GM21737 (cell line): ENCODE data around the gene MAPK7.
"Not testable (repeated sequence)": the region's sequence is repeated elsewhere in the genome, so short reads cannot be mapped to it uniquely, and the experiment has no call there.

Source experiments
- ATAC-seq: cut with Tn5 transposase; IDR thresholded peaks from one replicate; pipeline ENCODE4 v1.9.1; 2021; ENCODE audit warnings: mild to moderate bottlenecking, moderate library complexity; ENCODE audit not compliant: unreplicated experiment

The MAPK7 gene

GRCh38 chr17:19342611-19343255, 35.6 kb upstream of the MAPK7 start:
- no peak for ATAC-seq

- no peak for ATAC-seq
Observed at GRCh38 chr17:19343256-19343630, 35.1 kb upstream of the MAPK7 start.

GRCh38 chr17:19343671-19344151, 34.6 kb upstream of the MAPK7 start:
- no peak for ATAC-seq

DNA sequence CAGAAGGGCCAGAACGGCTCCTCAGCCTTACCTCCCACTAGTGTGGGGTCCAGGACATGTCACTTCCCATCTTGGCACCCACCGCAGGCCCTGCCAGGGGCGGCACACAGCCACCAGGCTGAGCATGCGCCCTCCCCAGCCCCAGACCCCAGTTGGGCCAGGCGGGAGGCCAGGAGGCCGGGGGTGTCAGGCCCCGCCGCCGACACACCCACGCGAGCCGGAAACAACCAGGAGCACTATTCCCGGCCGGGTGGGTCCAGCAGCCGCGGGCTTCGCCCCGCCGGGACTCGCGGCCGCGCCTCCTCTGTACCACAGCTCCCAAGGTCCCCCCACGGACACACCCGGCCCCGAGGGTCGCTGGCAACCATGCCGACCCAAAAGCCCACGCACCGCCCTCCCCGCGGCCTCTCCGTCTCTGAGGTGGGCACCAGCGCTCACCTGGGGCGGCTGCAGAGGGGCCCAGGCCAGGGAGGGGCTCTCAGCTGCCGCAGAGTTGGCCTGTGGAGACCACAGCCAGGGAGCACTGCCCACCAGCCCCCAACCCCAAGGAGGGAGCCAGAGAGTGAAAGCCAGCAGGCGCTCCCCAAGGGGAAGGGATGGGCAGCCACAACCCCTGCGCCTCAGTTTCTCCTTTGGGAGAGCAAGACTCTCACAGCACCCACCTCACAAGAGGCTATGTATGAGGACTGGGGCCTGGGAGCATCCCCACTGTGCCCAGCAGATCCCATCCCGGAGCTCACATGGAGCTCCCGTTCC, 33.8 kb upstream of the MAPK7 start:
- no peak for ATAC-seq

DNA sequence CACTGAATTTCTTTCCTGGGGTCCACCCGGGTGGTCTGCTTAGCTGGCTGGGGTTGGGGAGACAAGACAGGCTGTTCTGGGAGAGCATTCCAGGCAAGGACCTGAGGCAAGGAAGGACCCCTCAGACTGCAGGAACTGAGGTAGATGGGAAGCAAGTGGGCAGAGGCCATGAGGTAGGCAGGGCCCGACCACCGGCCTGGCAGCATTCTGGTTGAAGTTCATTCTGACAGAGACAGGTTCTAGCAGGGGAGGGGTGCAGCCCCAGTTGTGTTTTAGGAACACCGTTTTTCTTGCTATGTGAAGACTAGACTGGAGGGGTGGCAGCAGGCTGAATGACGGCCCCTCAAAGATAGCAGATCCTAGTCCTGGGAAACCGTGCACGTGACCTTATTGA, 33.2 kb upstream of the MAPK7 start:
- no peak for ATAC-seq

GRCh38 chr17:19345486-19346350, 32.6 kb upstream of the MAPK7 start:
- no peak for ATAC-seq

- ATAC-seq: no peak
Observed at GRCh38 chr17:19346351-19347255, 31.7 kb upstream of the MAPK7 start.

DNA sequence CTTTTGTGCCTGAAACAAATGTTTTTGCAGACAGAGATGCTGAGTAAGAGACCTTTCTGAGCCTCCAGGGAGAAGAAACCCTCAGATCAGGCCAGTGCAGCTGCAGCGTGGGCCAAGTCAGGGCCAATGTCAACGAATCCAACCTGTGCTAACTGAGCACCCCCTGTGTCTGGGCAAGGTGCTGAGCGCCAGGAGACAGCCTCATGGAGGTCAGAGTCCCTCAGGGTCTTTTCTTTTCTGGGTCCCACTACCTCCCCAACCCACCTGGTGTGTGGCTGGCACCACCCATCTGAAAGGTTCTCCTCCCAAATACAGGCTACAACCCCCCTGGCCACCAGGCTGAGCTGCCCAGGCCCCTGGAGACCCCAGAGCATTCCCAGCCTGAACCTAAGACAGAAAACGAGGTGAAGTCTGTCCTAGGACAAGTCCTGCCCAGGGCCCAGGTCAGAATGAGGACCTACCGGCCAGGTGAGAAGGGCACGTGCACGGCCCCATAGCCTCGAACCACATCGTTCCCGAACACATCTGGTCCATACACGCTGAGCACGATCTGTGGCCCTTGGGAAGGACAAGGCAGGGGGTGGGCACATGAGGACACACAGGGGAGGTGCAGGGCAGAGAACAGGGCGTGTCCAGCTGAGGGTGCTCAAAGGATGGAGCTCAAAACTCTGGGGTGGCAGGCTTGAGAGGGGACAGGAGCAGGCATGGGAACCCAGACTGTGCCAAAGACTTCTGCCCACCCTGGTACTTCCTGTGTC, 30.8 kb upstream of the MAPK7 start:
- no peak for ATAC-seq

GRCh38 chr17:19348081-19348650, 30.1 kb upstream of the MAPK7 start:
- ATAC-seq: no peak

DNA sequence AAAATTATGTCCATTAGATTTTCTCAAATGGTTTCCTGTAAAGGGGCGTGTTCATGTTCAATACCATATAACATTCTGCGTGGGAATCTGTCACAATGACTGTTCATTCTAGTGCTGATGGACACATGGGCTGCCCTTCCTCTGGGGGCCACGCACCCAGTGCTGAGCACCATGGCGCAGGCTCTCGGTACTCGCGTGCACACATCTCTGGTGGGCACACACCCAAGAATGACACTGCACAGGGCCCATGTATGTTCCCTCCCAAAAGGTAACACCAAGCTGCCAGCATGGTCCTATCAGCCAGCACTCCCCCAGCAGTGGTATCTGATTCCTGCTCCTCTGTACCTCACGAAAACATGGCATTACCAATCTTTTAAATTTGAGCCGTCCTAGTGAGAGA, 29.5 kb upstream of the MAPK7 start:
- ATAC-seq: no peak

GRCh38 chr17:19353401-19353800, 24.9 kb upstream of the MAPK7 start:
- not testable (repeated sequence) for ATAC-seq

- no peak for ATAC-seq
Observed at GRCh38 chr17:19354748-19355147, 23.6 kb upstream of the MAPK7 start.

DNA sequence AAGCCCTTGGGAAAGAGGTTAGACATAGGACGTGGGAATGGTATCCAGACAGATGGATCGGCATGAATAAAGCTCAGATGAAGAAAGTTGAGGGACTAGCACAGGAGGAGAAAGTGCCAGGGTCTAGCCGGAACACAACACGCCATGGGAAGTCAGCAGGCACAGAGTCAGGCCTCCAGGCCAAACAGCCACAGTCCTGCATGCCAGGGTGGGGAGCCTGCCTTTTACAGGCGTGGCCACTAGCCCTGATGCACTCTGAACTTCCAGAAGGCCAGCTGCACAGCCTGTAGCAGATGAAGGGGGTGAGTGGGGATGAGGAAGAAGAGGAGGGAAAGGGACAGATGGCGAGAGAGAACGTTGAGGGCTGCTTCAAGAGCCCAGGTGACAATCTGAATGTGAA, 20.9 kb upstream of the MAPK7 start:
- ATAC-seq: no peak

DNA sequence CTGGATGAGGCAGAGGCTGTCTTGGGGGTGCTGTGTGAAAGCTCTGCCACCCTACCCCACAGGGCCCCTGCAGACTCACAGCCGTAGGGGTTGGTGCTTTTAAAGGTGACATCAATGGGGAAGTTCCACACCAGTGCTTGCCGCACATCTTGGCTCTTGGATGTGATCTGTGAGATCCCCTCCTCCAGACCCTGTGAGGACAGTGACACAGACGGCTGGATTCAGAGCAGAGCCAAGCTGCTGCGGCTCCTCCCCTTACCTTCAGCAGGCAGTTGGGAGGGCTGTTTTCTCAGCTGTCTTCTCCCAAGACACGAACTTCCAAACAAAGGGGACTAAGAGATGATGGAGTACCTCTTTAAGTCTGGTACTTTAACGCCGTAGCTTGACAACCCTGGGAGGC, 20.5 kb upstream of the MAPK7 start:
- ATAC-seq: no peak

DNA sequence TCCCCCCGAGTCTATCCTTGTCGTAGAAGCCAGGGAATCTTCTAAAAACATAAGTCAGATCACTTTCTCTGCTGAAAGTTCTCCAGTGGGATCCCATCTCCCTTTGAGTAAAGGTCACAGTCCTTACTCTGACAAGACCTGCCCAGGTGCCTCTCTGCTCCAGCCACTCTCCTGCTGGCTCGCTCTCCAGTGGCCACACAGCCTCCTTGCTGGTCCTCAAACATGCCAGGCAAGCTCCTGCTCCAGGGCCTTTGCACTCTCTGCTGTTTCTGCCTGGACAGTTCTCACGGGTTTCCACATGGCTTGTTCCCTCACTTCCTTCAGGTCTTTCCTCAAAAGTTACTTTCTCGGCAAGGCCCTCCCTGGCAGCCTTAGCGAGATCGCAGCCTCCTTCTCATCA, 19.1 kb upstream of the MAPK7 start:
- ATAC-seq: no peak

DNA sequence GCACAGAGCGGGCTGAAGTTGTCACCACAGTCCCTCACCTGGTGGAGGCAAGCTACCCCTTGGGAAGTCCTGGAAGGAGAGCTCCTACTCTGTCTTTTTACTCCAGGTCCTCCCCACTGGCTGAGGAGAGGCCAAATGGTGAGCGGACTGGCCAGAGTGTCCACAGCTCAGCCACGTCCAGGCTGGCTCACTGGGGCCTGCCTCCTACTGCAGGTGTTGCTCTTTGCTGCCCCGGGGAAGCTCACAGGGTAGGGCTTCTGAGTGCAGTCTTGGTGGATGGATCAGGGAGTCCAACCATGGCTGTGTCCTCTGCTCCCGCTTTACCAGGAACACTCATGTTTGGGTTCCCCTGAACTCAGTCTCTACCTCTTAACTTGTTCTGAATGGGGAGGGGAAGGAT, 18.4 kb upstream of the MAPK7 start:
- no peak for ATAC-seq

GRCh38 chr17:19360772-19361171, 17.5 kb upstream of the MAPK7 start:
- no peak for ATAC-seq

DNA sequence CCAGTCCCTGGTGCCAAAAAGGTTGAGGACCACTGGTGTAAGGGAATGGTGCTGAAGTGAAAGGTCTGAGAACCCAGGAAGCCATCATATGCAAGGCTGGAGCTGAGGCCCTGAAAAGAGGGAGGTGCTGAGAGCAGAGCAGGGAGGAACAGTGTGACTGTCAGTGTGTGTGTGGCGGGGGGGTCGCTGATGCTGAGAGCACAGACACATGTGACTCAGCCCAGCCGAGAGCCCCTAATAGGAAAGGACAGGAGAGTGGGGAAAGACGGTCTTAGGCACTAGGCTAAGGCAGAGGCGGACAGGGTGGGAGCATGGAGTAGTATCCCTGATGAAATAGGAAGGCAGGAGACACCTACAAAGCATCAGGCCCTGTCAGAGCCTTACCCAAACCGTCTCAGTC, 17.0 kb upstream of the MAPK7 start:
- no peak for ATAC-seq

- no peak for ATAC-seq
Observed at GRCh38 chr17:19361944-19362276, 16.4 kb upstream of the MAPK7 start.
